ENCODE results near the gene FAM20B.

FAM20B gene

DNA sequence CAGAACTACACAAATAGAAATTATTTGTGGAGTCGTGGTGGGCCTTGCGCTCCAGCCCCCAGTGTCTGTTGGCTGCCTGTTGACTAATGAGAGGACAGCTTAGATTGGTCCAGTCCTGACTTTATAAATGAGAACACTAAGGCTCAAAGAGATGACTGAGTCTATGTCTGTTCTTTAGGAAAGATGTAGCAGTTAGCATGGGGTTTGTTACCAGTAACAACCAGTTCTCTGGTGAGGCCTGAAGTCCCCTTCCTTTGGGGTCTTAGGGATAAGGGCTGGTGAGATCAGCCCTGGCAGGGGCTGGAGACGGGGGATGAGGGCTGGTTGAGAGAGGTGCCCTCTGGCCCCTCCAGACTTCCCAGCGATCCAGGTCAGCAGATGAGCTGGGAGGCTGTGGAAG lies 65.2 kb downstream of the FAM20B start:
- Histone ChIP-seq H3K4me1 (ENCODE audit: control insufficient read depth, low read length) (peaks cover 36% of the 10 kb centered on the region), H3F3A (ENCODE audit: control insufficient read depth, insufficient read depth) (peaks cover 8% of the 10 kb centered on the region)

DNA sequence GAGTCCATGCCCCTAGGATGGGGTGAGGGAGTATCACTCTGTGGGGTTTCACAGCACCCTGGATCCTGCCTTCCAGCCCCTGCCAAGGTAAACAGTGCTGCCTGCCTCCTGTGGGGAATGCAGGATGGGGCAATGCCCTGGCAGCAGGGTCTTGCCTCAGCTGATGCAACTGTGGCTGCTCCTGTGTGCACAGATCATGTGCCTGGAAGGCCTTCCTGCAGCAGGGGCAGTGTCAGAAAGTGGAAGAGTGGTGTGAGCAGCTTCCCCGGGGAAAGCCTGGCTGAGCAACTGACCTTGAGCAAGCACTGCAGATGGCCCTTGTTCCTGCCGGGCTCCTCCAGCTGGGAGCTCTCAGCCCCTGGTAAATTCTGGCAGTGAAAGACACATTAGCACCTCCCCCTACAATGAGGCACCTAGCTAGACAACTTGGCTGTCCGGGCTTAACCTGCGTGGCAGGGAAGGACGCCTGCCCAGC lies 66.0 kb downstream of the FAM20B start:
- peaks cover 30% of the 10 kb centered on the region for H3K4me1 ChIP-seq (ENCODE audit: control insufficient read depth, low read length)
- peaks cover 18% of the 10 kb centered on the region; the same call in 1 of the 2 replicates for H4K20me1 ChIP-seq (ENCODE audit: control insufficient read depth, insufficient read depth, low read depth, low read length)
- peaks cover 47% of the 10 kb centered on the region for H3K79me2 ChIP-seq (ENCODE audit: control insufficient read depth, low read length)
- no peaks in the 10 kb centered on the region for H3K27me3 ChIP-seq (ENCODE audit: control insufficient read depth, low read length)
- TF ChIP-seq CTCF (IDR thresholded peaks at IDR 0.05; ENCODE audit: low read depth, low read length, poor library complexity, severe bottlenecking) (no peak), EZH2phosphoT487 (IDR thresholded peaks at IDR 0.05; ENCODE audit: borderline replicate concordance, low read length) (no peak)
- H3F3A ChIP-seq (ENCODE audit: control insufficient read depth, insufficient read depth), result peaks cover 11% of the 10 kb centered on the region
- no peak overlapping the region for H3K4me3 ChIP-seq (ENCODE audit: low read length)
- no peak overlapping the region for H3K27ac ChIP-seq (ENCODE audit: low read depth, low read length)
- no peak overlapping the region for H3K4me2 ChIP-seq (ENCODE audit: low read length)
- H3K9me3 ChIP-seq (ENCODE audit: control insufficient read depth, insufficient read depth, low read length), result no peaks in the 10 kb centered on the region
- H3K36me3 ChIP-seq (ENCODE audit: control insufficient read depth, low read length), result peaks cover 95% of the 10 kb centered on the region
- H3K9me2 ChIP-seq (replicated peaks; ENCODE audit: control insufficient read depth, low read length), result no peaks in the 10 kb centered on the region

More for the DNA sequence above, 65.2 kb downstream of the FAM20B start:
- peaks cover 54% of the 10 kb centered on the region for H3K79me2 ChIP-seq (ENCODE audit: control insufficient read depth, low read length)
- H3K4me2 ChIP-seq (ENCODE audit: low read length), result no peak overlapping the region
- peaks cover 18% of the 10 kb centered on the region; the same call in 1 of the 2 replicates for H4K20me1 ChIP-seq (ENCODE audit: control insufficient read depth, insufficient read depth, low read depth, low read length)
- no peak overlapping the region for H3K4me3 ChIP-seq (ENCODE audit: low read length)
- H3K9me2 ChIP-seq (replicated peaks; ENCODE audit: control insufficient read depth, low read length), result no peaks in the 10 kb centered on the region
- no peaks in the 10 kb centered on the region for H3K9me3 ChIP-seq (ENCODE audit: control insufficient read depth, insufficient read depth, low read length)
- TF ChIP-seq EZH2phosphoT487 (IDR thresholded peaks at IDR 0.05; ENCODE audit: borderline replicate concordance, low read length), result no peak
- no peak for TF ChIP-seq CTCF (IDR thresholded peaks at IDR 0.05; ENCODE audit: low read depth, low read length, poor library complexity, severe bottlenecking)
- no peak overlapping the region for H3K27ac ChIP-seq (ENCODE audit: low read depth, low read length)
- H3K36me3 ChIP-seq (ENCODE audit: control insufficient read depth, low read length), result peaks cover 93% of the 10 kb centered on the region
- H3K27me3 ChIP-seq (ENCODE audit: control insufficient read depth, low read length), result no peaks in the 10 kb centered on the region

DNA sequence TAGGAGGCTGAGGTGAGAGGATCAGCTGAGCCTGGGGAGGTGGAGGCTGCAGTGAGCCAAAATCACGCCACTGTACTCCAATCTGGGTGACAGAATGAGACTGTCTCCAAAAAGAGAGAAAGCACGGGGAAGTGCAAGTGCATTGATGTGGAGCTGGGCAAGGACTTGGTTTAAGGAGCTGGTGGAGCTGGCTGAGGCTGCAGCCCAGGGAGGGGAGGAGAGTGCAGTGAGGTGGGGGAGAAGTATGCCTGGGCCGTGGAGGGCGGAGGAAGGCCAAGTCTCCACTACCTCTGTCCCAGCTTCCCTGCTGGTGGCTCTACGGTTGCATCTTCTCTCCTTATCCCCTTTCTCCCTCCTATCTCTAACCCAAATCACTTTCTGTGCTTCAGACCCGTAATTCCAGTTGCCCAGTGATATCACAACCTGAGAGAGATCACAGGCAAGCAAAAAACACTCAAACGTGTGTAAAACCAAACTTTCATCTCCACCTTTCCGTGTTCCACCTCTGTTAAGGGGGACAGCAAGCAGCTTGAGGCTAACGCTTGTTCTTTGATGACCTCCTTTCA lies 67.3 kb downstream of the FAM20B start:
- Histone ChIP-seq H3K27me3 (ENCODE audit: control insufficient read depth, low read length) (no peaks in the 10 kb centered on the region), H3K27ac (ENCODE audit: low read depth, low read length) (no peak overlapping the region)

More for the DNA sequence above, 67.3 kb downstream of the FAM20B start:
- Histone ChIP-seq H3K36me3 (ENCODE audit: control insufficient read depth, low read length) (peaks cover 95% of the 10 kb centered on the region), H3K4me2 (ENCODE audit: low read length) (no peak overlapping the region), H4K20me1 (ENCODE audit: control insufficient read depth, insufficient read depth, low read depth, low read length) (peaks cover 9% of the 10 kb centered on the region; the same call in 1 of the 2 replicates), H3K9me2 (replicated peaks; ENCODE audit: control insufficient read depth, low read length) (no peaks in the 10 kb centered on the region), H3K79me2 (ENCODE audit: control insufficient read depth, low read length) (peaks cover 35% of the 10 kb centered on the region), H3K4me3 (ENCODE audit: low read length) (no peak overlapping the region), H3K4me1 (ENCODE audit: control insufficient read depth, low read length) (peaks cover 17% of the 10 kb centered on the region), H3K9me3 (ENCODE audit: control insufficient read depth, insufficient read depth, low read length) (no peaks in the 10 kb centered on the region), H3F3A (ENCODE audit: control insufficient read depth, insufficient read depth) (peaks cover 18% of the 10 kb centered on the region)
- TF ChIP-seq EZH2phosphoT487 (IDR thresholded peaks at IDR 0.05; ENCODE audit: borderline replicate concordance, low read length), result no peak
- TF ChIP-seq CTCF (IDR thresholded peaks at IDR 0.05; ENCODE audit: low read depth, low read length, poor library complexity, severe bottlenecking), result no peak

All from DOHH2 (cell line).